HS-27A (cell line): ENCODE measurements around the gene ZNF586.
"Not testable (repeated sequence)": the region's sequence is repeated elsewhere in the genome, so short reads cannot be mapped to it uniquely, and the experiment has no call there.

Source experiments
- DNase-seq: peaks from one replicate; pipeline ENCODE4 v3.0.0-alpha.2; 2012; ENCODE audit warnings: low read depth, missing footprints

The ZNF586 gene

GRCh38 chr19:57796580-57796979, 27.1 kb downstream of the ZNF586 start:
- DNase-seq, result not testable (repeated sequence)

- DNase-seq, result no peak
Measured at GRCh38 chr19:57800696-57801095, 31.2 kb downstream of the ZNF586 start.

DNA sequence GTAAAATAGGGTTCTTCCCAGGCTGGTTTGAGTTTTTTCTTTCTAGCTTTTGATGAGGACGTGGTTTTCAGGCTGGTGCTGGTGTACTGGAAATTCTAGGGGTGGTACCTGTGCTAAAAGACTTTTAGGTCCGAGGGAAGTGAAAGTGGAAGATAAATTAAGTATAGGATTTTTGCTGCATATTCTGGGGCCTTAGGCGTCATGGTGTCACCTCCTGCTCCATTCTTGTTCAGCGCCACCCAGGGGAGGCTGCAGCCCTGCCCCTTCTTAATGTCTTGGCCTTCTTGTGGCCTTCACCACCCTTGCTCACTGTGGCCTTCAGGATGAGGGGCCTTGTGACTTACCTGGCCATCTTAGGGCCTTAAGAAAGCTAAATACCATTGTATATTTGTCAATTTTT, 32.8 kb downstream of the ZNF586 start:
- DNase-seq, result no peak

DNA sequence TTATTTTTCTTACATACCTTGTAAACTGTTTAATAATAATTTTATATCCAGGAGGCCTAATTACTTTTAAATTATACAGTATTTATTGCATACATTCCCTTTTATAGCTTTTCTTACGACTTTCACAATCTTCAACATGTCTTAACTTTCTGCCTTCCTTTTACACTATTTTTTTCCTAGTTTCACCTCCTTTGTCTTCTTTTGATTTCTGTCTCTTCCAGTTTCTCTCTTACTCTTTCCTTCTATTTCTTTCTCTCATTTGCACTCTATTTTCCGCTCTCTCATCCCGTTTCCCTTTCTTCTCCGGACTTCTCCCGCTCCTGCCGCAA, 33.8 kb downstream of the ZNF586 start:
- no peak for DNase-seq

DNA sequence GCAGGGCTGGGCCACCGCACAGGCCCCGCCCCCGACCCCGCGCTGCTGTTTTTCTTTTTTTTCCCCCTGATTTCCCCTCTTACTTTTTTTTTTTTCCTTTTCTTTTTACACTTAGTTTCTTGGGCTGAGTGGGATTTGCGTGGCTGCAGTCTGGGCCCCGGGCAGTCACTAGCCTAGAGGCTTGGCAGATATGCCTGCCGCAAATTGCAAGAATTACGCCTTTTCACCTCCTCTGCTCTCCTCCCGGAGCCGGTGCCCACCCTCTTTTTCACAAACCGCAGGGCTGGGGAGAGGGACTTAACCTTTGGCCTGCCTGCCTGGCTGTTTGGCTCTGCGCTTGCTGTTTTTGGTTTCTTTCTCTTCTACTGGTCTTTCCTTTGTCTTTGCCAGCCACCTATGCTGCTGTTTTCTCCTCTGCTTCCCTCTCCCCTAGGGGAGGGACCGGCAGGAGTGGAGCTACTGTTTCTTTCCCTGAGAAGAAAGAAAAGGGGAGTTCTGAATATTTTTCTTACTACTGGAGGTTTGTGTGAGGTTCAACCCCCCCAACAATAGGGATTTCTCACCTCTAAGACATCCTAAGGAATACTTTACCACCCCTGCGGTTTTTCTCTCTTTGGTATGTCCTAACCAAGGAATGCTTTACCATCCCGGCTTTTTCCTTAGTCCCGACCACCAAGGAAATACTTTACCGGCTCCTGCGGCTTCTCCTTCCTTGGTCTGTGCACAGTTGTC, 34.3 kb downstream of the ZNF586 start:
- DNase-seq, result peak; percentile 69

GRCh38 chr19:57807541-57807940, 38.1 kb downstream of the ZNF586 start:
- DNase-seq, result no peak

DNA sequence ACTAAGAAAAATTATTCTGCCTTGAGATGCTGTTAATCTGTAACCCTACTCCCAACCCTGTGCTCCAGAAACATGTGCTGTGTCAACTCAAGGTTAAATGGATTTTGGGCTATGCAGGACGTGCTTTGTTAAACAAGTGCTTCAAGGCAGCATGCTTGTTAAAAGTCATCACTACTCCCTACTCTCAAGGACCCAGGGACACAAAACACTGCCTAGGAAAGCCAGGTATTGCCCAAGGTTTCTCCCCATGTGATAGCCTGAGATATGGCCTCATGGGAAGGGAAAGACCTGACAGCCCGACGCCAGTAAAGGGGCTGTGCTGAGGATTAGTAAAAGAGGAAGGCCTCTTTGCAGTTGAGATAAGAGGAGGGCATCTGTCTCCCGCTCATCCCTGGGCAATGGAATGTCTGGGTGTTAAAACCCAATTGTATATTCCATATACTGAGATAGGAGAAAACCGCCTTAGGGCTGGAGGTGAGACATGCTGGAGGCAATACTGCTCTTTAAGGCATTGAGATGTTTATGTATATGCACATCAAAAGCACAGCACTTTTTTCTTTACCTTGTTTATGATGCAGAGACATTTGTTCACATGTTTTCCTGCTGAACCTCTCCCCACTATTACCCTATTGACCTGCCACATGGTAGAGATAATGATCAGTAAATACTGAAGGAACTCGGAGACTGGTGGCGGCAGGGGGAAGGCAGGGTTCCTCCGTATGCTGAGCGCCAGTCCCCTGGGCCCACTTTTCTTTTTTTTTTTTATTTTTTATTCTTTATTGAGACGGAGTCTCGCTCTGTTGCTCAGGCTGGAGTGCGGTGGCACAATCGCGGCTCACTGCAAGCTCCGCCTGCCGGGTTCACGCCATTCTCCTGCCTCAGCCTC, 41.2 kb downstream of the ZNF586 start:
- not testable (repeated sequence) for DNase-seq

- DNase-seq, result no peak
Measured at GRCh38 chr19:57812226-57812625, 42.8 kb downstream of the ZNF586 start.

- DNase-seq, result not testable (repeated sequence)
Measured at GRCh38 chr19:57812975-57813820, 43.7 kb downstream of the ZNF586 start.

GRCh38 chr19:57813919-57814504, 44.5 kb downstream of the ZNF586 start:
- no peak for DNase-seq

- DNase-seq, result peak; percentile 66
Measured at GRCh38 chr19:57814505-57815246, 45.2 kb downstream of the ZNF586 start, which contains the start of gene ZNF552. Gene ZNF552 (minus strand): TSS chr19:57814913. CDS start chr19:57814743, 170 bp downstream.

- DNase-seq, result no peak
Measured at GRCh38 chr19:57815247-57816075, 46.0 kb downstream of the ZNF586 start.

DNA sequence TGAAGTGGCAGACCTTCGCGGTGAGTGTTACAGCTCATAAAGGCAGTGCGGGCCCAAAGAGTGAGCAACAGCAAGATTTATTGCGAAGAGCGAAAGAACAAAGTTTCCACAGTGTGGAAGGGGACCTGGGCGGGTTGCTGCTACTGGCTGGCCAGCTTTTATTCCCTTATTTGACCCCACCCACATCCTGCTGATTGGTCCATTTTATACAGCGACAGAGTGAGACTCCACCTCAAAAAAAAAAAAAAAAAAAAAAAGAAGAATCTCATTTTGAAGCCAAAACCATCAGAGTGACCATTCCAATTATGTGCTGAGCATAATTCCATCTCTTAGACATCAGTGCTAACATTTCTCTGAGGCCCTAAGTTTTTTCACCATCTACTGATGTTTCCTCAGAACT, 47.2 kb downstream of the ZNF586 start:
- DNase-seq, result no peak

GRCh38 chr19:57817976-57818375, 48.5 kb downstream of the ZNF586 start:
- no peak for DNase-seq

DNA sequence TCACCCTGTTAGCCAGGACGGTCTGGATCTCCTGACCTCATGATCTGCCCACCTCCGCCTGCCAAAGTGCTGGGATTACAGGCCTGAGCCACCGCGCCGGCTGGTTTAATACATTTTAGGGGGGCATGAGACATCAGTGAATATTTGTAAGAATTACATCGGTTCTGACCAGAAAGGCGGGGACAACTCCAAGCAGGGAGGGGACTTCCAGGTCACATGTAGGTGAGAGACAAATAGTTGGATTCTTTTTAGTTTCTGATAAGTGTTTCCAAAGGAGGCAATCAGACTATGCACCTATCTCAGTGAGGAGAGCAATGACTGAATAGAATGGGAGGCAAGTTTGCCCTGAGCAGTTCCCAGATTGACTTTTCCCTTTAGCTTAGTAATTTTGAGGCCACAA, 48.9 kb downstream of the ZNF586 start:
- no peak for DNase-seq

GRCh38 chr19:57819475-57820148, 50.1 kb downstream of the ZNF586 start:
- DNase-seq, result peak; percentile 93

DNA sequence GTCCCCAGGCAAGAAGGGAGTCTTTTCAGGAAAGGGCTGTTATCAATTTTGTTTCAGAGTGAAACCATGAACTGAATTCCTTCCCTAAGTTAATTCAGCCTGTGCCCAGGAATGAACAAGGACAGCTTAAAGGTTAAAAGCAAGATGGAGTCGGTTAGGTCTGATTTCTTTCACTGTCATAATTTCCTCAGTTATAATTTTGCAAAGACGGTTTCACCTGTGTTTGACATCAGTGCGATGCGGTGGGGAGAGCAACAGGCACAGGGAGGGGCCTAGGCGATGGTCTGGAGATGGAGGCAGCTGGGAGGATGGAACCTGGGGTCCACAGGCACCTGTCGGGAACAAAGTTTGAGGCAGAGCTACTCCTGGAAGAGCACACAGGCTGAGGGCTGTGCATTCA, 51.1 kb downstream of the ZNF586 start:
- DNase-seq, result no peak

DNA sequence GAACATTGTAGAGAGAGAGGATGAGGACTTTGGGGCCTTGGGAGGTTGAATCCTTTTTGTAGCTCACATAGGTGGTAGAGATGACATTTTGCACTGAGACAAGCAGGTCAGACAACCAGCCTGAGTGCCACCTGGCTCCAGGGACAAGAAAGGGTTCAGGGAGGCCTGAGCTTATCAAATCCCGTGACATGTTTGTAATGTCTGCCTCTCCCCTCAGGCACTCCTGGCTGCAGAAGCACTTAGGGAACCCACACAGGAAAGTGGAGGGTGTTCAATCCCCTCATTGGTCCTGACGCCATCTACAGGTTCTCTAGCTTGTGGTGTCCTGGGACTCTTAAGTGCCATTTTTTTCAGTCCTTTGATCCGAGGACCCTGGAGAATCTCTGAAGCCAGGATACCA, 51.6 kb downstream of the ZNF586 start:
- DNase-seq, result not testable (repeated sequence)

DNA sequence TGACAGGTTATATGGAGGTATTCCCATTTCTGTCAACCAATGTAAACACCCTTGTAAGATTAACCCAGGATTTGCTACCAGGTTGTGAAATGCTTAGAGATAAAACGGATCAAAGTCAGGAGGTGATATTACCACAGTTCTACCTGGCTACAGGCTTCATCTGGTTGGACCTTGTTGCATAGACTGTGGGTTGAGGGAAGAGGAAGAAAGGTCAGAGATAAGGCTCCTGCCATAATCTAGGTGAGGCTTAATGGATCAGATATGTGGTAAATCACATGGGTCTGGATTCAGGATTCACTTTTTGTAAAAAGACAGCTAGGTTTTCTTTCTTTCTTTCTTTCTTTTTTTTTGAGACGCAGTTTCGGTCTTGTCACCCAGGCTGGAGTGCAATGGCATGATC, 52.0 kb downstream of the ZNF586 start:
- not testable (repeated sequence) for DNase-seq

DNA sequence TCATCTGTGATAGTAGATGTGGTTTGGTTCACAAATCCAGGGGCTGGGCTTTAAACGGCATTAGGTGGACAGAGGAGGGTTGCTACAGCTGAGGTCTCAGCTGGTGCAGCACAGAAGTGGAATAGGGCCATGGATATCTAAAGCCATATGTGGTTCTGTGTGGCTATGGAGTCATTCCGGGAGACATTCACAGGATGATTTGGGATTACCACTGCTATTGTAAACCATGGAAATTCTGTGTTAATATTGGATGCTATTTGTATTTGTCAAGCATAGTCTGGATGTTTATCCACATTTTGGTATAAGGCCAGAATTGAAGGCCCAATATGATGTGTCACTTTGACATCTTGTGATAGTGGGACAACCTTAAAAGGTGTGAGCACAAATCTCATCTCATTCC, 53.7 kb downstream of the ZNF586 start:
- DNase-seq, result not testable (repeated sequence)
